A549 (cell line): Measurements from ENCODE around the gene SPATA2L. TPM values are rescaled to one million over a fixed set of nuclear protein-coding genes. Genes with fewer than 3 reads are reported as not detected.

Experiments
- ATAC-seq, 2 experiments: fragments of 200-7000 bp in 1 of 2; fragments of >200 bp in 1 of 2; cut with Nextera tagmentation in 1 of 2; cut with Tn5 transposase in 1 of 2; 3 replicates each; pipeline versions ENCODE4 v1.8.0 to v1.9.1; 2018 to 2020; ENCODE audit warnings: mild to moderate bottlenecking in 1 of 2, moderate library complexity in 1 of 2
- CTCF ChIA-PET: fragments of 300-600 bp; sonication (Branson Sonifier 250); formaldehyde crosslinking; extraction: SDS; loops from one replicate; lab custom pipeline; 2021; ENCODE audit warnings: antibody characterized with exemption, inconsistent platforms; lab: Yijun Ruan, JAX
- POLR2A ChIA-PET: fragments of 350-600 bp; formaldehyde crosslinking; extraction: SDS; loops from one replicate; lab custom pipeline; 2021; ENCODE audit warnings: antibody characterized with exemption, inconsistent platforms; lab: Yijun Ruan, JAX
- DNase-seq, 2 experiments: peaks; one replicate each; pipeline versions ENCODE4 v3.0.0 to v3.0.0-alpha.2; 2011 to 2016; ENCODE audit warnings: low read depth in 1 of 2, low spot score in 1 of 2
- FAIRE-seq: peaks from 2 replicates; lab custom pipeline; 2011; peaks lifted over from hg19 to GRCh38; lab: Jason Lieb, UNC
- H3K27ac ChIP-seq, 2 experiments: fragments of >200 bp; sonication (Bioruptor Twin); formaldehyde crosslinking; 3 replicates each; pipeline ENCODE4 v1.5.1; 2016 to 2017
- H3K4me1 ChIP-seq: fragments of >200 bp; sonication (Bioruptor Twin); formaldehyde crosslinking; 3 replicates; pipeline ENCODE4 v1.6.1; 2016
- H3K4me2 ChIP-seq: fragments of >200 bp; sonication (Bioruptor Twin); formaldehyde crosslinking; 3 replicates; pipeline ENCODE4 v1.6.1; 2016
- H3K4me3 ChIP-seq: fragments of >200 bp; sonication (Bioruptor Twin); formaldehyde crosslinking; 3 replicates; pipeline ENCODE4 v1.5.1; 2016
- H3K9me3 ChIP-seq: fragments of >200 bp; sonication (Bioruptor Twin); formaldehyde crosslinking; 3 replicates; pipeline ENCODE4 v1.6.1; 2016
- BHLHE40 ChIP-seq: IDR thresholded peaks from 2 replicates; pipeline ENCODE4 v1.6.1; 2012; ENCODE audit warnings: low read depth, low read length, inconsistent platforms
- EHF ChIP-seq: fragments of 250-450 bp; sonication (Bioruptor Pico); IDR thresholded peaks from 2 replicates; pipeline ENCODE4 v1.5.0; 2020; ENCODE audit warnings: mild to moderate bottlenecking
- GATA3 ChIP-seq: IDR thresholded peaks from 2 replicates; pipeline ENCODE4 v1.6.1; 2012; ENCODE audit warnings: borderline replicate concordance
- HDAC2 ChIP-seq: fragments of 200-600 bp; sonication (generic); IDR thresholded peaks from 2 replicates; pipeline ENCODE4 v1.6.1; 2016
- HOXB5 ChIP-seq: fragments of 250-450 bp; sonication (Bioruptor Pico); IDR thresholded peaks from 2 replicates; pipeline ENCODE4 v1.5.0; 2020; ENCODE audit warnings: mild to moderate bottlenecking, moderate library complexity
- NPAS2 ChIP-seq: fragments of 250-450 bp; sonication (Bioruptor Pico); IDR thresholded peaks from 2 replicates; pipeline ENCODE4 v1.8.0; 2022; ENCODE audit warnings: mild to moderate bottlenecking, moderate library complexity, borderline replicate concordance
- NR3C1 ChIP-seq: fragments of >200 bp; sonication (Bioruptor Twin); formaldehyde crosslinking; IDR thresholded peaks from 3 replicates; pipeline ENCODE4 v1.6.1; 2017
- RAD21 ChIP-seq, 2 experiments: fragments of >200 bp in 1 of 2; sonication (Bioruptor Twin) in 1 of 2; formaldehyde crosslinking in 1 of 2; IDR thresholded peaks in 1 of 2; conservative IDR thresholded peaks in 1 of 2; 2 replicates in 1 of 2; 3 replicates in 1 of 2; pipeline ENCODE4 v1.6.1; 2012 to 2018; ENCODE audit warnings: inconsistent platforms in 1 of 2
- RARB ChIP-seq: fragments of 250-450 bp; sonication (Bioruptor Pico); IDR thresholded peaks from 2 replicates; pipeline ENCODE4 v1.8.0; 2021; ENCODE audit warnings: mild to moderate bottlenecking, moderate library complexity
- RCOR1 ChIP-seq: fragments of 150-350 bp; IDR thresholded peaks from 2 replicates; pipeline ENCODE4 v1.6.1; 2014; ENCODE audit warnings: antibody characterized with exemption, low read length, low read depth
- RFX5 ChIP-seq: fragments of 450-650 bp; IDR thresholded peaks from 2 replicates; pipeline ENCODE4 v1.7.1; 2014; ENCODE audit warnings: antibody characterized with exemption, mild to moderate bottlenecking, moderate library complexity
- SMC3 ChIP-seq: fragments of >200 bp; sonication (Bioruptor Twin); formaldehyde crosslinking; IDR thresholded peaks from 3 replicates; pipeline ENCODE4 v1.6.1; 2018; ENCODE audit warnings: inconsistent platforms
- SREBF2 ChIP-seq: fragments of 450-650 bp; IDR thresholded peaks from 2 replicates; pipeline ENCODE4 v1.6.1; 2014; ENCODE audit warnings: mild to moderate bottlenecking, moderate library complexity
- ZC3H11A ChIP-seq: fragments of 450-650 bp; IDR thresholded peaks from 2 replicates; pipeline ENCODE4 v1.6.1; 2014; ENCODE audit warnings: antibody characterized with exemption, mild to moderate bottlenecking
- ZFP36 ChIP-seq: fragments of 450-650 bp; IDR thresholded peaks from 2 replicates; pipeline ENCODE4 v1.6.1; 2014; ENCODE audit warnings: borderline replicate concordance; ENCODE audit not compliant: partially characterized antibody
- WGBS: methylation state at CpG from one replicate; pipeline ENCODE4 v1.1.6; 2017; ENCODE audit errors: missing lambda C conversion rate; 5-methylcytosine and 5-hydroxymethylcytosine counted together
- polyA plus RNA-seq, 4 experiments: library from polyadenylated mRNA; depleted of rRNA in 3 of 4; stranded (reverse); fragments of >200 nt; fragmentation: RNase III in 1 of 4; extraction: RNeasy Plus Mini Kit Qiagen cat#74134 plus additional on column Dnase treatment in 1 of 4; gene quantifications; 2 replicates in 3 of 4; 3 replicates in 1 of 4; pipeline ENCODE4 v1.2.3, GENCODE V29; 2011 to 2017
- TF ChIP-seq, protein P1 (sequence below): fragments of 200-600 bp; sonication (generic); IDR thresholded peaks from 2 replicates; pipeline ENCODE4 v1.6.1; 2016; ENCODE audit warnings: antibody characterized with exemption, mild to moderate bottlenecking, moderate library complexity
- TF ChIP-seq, protein P2 (sequence below): fragments of 250-450 bp; sonication (Bioruptor Pico); IDR thresholded peaks from 2 replicates; pipeline ENCODE4 v1.5.0; 2020; ENCODE audit warnings: low read depth, mild to moderate bottlenecking, moderate library complexity

SPATA2L gene
- polyA plus RNA-seq, 2 of the 4 experiments (the other 2 are of a cell fraction), result 3.5 to 5.2 TPM

DNA sequence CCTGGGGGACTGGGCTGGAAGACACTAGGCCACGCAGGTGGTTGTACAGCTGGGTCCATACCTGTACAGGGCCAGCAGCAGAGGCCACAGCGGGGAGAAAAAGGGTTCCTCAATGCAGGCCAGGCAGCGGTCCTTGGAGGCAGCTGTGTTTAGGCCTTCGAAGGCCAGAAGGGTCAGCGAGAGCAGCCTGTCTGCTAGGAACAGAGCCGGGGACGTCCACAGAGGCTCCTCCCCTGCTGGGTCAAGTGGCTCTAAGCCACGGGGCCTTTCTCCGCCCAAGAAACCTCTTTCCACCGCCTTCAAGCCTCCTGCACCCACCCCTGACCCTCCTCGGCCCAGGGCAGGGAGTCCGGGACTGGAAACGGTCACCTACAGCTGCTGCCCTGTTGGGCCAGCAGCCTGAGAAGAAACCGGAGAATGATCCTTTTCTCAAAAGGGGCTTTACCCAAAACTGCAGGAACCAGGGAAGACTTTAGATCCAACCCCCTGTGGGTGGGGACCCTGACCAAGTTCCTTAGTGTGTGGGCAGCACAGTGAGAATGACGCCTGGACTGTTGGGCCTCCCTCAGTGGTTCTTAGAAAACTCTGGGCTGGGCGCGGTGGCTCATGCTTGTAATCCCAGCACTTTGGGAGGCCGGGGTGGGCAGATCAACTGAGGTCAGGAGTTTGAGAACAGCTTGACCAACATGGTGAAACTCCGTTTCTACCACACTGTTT, 8.4 kb upstream of the SPATA2L start (continued):
- no peak for TF ChIP-seq SMC3
- TF ChIP-seq, all 56 proteins: peak for 0

DNA sequence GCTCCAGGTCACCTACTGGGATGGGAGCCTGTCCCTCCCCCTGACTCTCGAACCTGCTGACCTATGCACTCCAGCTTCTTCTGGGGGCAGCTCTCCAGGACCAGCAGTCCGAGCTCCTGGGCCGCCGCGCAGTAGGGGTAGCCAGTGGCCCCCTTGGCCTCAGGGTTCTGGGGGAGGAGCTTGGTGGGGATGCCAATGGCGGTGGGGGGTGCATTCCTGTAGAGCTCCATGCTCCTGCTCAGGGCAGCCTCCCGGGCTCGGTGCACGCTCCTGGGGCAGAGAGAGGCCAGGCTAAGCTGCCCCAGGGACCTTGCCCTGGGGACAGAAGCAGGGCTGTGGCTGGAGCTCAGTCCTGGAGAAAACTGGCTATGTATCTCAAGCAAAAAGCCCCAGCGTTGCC, 7.7 kb upstream of the SPATA2L start:
- CTCF ChIA-PET, result interaction anchor here (1.0 to 9.5 kb wide), 5 partner anchors 9 to 84 kb away, joined by 3 to 70 read pairs (median 6); no protein-coding TSS in a partner anchor
- Histone ChIP-seq H3K27ac (no peak overlapping the region), H3K9me3 (no peaks in the 10 kb centered on the region), H3K4me2 (no peak overlapping the region), H3K4me3 (no peak overlapping the region), H3K4me1 (peaks cover 9% of the 10 kb centered on the region; the same call in 2 of the 3 replicates)
- DNase-seq (no peak), ATAC-seq (no peak), FAIRE-seq (no peak)
- POLR2A ChIA-PET, result interaction anchor here (1.0 kb wide), 1 partner anchor 23 kb away, joined by 3 read pairs; the partner anchor contains the start of gene CDK10
- TF ChIP-seq, protein P1, sequence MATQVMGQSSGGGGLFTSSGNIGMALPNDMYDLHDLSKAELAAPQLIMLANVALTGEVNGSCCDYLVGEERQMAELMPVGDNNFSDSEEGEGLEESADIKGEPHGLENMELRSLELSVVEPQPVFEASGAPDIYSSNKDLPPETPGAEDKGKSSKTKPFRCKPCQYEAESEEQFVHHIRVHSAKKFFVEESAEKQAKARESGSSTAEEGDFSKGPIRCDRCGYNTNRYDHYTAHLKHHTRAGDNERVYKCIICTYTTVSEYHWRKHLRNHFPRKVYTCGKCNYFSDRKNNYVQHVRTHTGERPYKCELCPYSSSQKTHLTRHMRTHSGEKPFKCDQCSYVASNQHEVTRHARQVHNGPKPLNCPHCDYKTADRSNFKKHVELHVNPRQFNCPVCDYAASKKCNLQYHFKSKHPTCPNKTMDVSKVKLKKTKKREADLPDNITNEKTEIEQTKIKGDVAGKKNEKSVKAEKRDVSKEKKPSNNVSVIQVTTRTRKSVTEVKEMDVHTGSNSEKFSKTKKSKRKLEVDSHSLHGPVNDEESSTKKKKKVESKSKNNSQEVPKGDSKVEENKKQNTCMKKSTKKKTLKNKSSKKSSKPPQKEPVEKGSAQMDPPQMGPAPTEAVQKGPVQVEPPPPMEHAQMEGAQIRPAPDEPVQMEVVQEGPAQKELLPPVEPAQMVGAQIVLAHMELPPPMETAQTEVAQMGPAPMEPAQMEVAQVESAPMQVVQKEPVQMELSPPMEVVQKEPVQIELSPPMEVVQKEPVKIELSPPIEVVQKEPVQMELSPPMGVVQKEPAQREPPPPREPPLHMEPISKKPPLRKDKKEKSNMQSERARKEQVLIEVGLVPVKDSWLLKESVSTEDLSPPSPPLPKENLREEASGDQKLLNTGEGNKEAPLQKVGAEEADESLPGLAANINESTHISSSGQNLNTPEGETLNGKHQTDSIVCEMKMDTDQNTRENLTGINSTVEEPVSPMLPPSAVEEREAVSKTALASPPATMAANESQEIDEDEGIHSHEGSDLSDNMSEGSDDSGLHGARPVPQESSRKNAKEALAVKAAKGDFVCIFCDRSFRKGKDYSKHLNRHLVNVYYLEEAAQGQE, result no peak
- TF ChIP-seq GATA3 (no peak), NR3C1 (no peak), ZFP36 (no peak), NPAS2 (CRISPR knock-in tag) (no peak), SMC3 (no peak), HDAC2 (no peak), RAD21 (conservative IDR thresholded peaks at IDR 0.05 in 1 of 2, IDR thresholded peaks at IDR 0.05 in 1 of 2) (no peak), BHLHE40 (no peak), SREBF2 (no peak), RCOR1 (no peak), HOXB5 (CRISPR knock-in tag) (no peak), RARB (no peak)
- TF ChIP-seq, protein P2, sequence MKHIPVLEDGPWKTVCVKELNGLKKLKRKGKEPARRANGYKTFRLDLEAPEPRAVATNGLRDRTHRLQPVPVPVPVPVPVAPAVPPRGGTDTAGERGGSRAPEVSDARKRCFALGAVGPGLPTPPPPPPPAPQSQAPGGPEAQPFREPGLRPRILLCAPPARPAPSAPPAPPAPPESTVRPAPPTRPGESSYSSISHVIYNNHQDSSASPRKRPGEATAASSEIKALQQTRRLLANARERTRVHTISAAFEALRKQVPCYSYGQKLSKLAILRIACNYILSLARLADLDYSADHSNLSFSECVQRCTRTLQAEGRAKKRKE (CRISPR knock-in tag), result no peak
- WGBS, result 100% methylated on average over 3 of the region's 10 CpGs

DNA sequence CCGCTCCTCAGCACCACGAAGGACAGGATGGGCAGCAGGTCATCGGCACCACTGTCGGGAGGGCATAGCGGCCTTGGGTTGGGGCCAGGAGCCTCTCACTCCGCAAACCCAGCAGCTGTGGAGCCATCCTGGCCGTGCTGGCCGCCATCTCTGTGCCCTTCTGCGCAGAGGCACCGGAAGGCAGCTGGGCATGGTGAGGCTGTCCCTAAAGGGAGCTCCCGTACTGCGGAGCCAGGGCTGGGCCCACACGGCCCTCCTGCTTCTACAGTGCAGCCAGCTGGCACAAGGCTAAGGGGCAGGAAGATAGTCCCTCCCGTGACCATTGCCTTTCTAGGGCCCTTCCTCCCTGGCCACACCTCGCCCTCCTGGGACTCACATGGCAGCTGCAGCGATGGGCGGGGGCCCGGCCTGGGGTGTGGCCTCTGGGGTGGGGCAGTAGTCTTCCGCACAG, 7.0 kb upstream of the SPATA2L start:
- CTCF ChIA-PET, result interaction anchor here (0.8 to 9.5 kb wide), 8 partner anchors 8 to 152 kb away, joined by 3 to 70 read pairs (median 5); no protein-coding TSS in a partner anchor
- FAIRE-seq (no peak), DNase-seq (no peak), ATAC-seq (no peak)
- H3K4me3 ChIP-seq, result no peak overlapping the region
- 93% methylated on average over 10 of the region's 19 CpGs for WGBS
- H3K9me3 ChIP-seq, result no peaks in the 10 kb centered on the region
- POLR2A ChIA-PET, result interaction anchor here (1.0 kb wide), 1 partner anchor 22 kb away, joined by 3 read pairs; the partner anchor contains the start of gene CDK10
- H3K27ac ChIP-seq, result no peak overlapping the region
- H3K4me2 ChIP-seq, result no peak overlapping the region
- TF ChIP-seq RAD21 (conservative IDR thresholded peaks at IDR 0.05 in 1 of 2, IDR thresholded peaks at IDR 0.05 in 1 of 2) (no peak), ZC3H11A (no peak), RFX5 (no peak), EHF (CRISPR knock-in tag) (no peak)
- peaks cover 9% of the 10 kb centered on the region; the same call in 2 of the 3 replicates for H3K4me1 ChIP-seq
